B cell (primary cell): ENCODE measurements around the gene RORC. TPM values are rescaled to one million over a fixed set of nuclear protein-coding genes. Genes with fewer than 3 reads are reported as not detected.

ENCODE experiments used
- ATAC-seq: fragments of 200-7000 bp; cut with Tn5 transposase; one replicate; pipeline ENCODE4 v1.10.0; 2021; ENCODE audit warnings: low read depth, mild to moderate bottlenecking, moderate number of reproducible peaks, moderate library complexity
- CTCF ChIA-PET: fragments of 350-600 bp; sonication (Branson Sonifier 250); formaldehyde crosslinking; loops from one replicate; lab custom pipeline; 2021; ENCODE audit warnings: antibody characterized with exemption, inconsistent platforms; lab: Charles Lee
- POLR2A ChIA-PET: fragments of 350-600 bp; sonication (Branson Sonifier 250); formaldehyde crosslinking; loops from one replicate; lab custom pipeline; 2021; ENCODE audit warnings: antibody characterized with exemption; lab: Charles Lee
- DNase-seq: peaks from one replicate; pipeline ENCODE4 v3.0.0; 2013
- H2AFZ ChIP-seq: 2 replicates; pipeline ENCODE4 v1.6.1; 2012; ENCODE audit warnings: mild to moderate bottlenecking, low read depth, low read length; ENCODE audit not compliant: insufficient read depth, poor library complexity, severe bottlenecking
- H3K27ac ChIP-seq, 2 donors: 1 replicate in 1 of 2; 2 replicates in 1 of 2; pipeline ENCODE4 v1.5.1; 2012 to 2013; ENCODE audit warnings: low read length in 2 of 2, mild to moderate bottlenecking in 2 of 2, moderate library complexity in 1 of 2
- H3K27me3 ChIP-seq, 4 experiments: fragments of 200-600 bp in 1 of 4; sonication (generic) in 1 of 4; replicated peaks in 1 of 4; 1 replicate in 2 of 4; 2 replicates in 2 of 4; pipeline versions ENCODE4 v1.6.1 to v1.7.0; 2013 to 2016; ENCODE audit warnings: low read length in 3 of 4, mild to moderate bottlenecking in 2 of 4, mixed read lengths in 1 of 4, moderate library complexity in 1 of 4; ENCODE audit not compliant: insufficient read depth in 4 of 4, control insufficient read depth in 3 of 4; ENCODE audit errors: control extremely low read depth in 1 of 4
- H3K36me3 ChIP-seq, 2 experiments: replicated peaks in 1 of 2; 1 replicate in 1 of 2; 2 replicates in 1 of 2; pipeline versions ENCODE4 v1.6.1 to v1.7.1; 2013; ENCODE audit warnings: low read length in 1 of 2; ENCODE audit not compliant: insufficient read depth in 2 of 2, control insufficient read depth in 1 of 2; ENCODE audit errors: control extremely low read depth in 1 of 2, extremely low read depth in 1 of 2
- H3K4me1 ChIP-seq, 2 donors: fragments of 200-600 bp in 1 of 2; sonication (generic) in 1 of 2; 1 replicate in 1 of 2; 2 replicates in 1 of 2; pipeline versions ENCODE4 v1.5.1 to v1.6.1; 2013 to 2017; ENCODE audit warnings: low read length in 2 of 2; ENCODE audit not compliant: control insufficient read depth in 2 of 2, insufficient read depth in 2 of 2
- H3K4me2 ChIP-seq: replicated peaks from 2 replicates; pipeline ENCODE3; 2012; ENCODE audit warnings: mild to moderate bottlenecking, low read depth, low read length; ENCODE audit not compliant: poor library complexity, severe bottlenecking
- H3K4me3 ChIP-seq, 5 experiments: fragments of 200-600 bp in 1 of 5; sonication (generic) in 1 of 5; 1 replicate in 3 of 5; 2 replicates in 2 of 5; pipeline versions ENCODE4 v1.5.1 to v1.7.0; 2011 to 2016; ENCODE audit warnings: low read length in 4 of 5, mild to moderate bottlenecking in 4 of 5, low read depth in 2 of 5, control low read depth in 1 of 5, moderate library complexity in 1 of 5; ENCODE audit not compliant: insufficient read depth in 1 of 5; ENCODE audit errors: control extremely low read depth in 1 of 5, extremely low read depth in 1 of 5
- H3K79me2 ChIP-seq: fragments of 200-600 bp; sonication (generic); one replicate; pipeline ENCODE4 v1.6.0; 2016; ENCODE audit warnings: low read length; ENCODE audit not compliant: control insufficient read depth, insufficient read depth
- H3K9ac ChIP-seq: fragments of 200-600 bp; sonication (generic); 2 replicates; pipeline ENCODE4 v1.6.1; 2017; ENCODE audit warnings: mild to moderate bottlenecking, low read length, moderate library complexity
- H3K9me3 ChIP-seq, 3 donors: one replicate each; pipeline versions ENCODE4 v1.6.1 to v1.7.1; 2013; ENCODE audit warnings: low read length in 2 of 3; ENCODE audit not compliant: control insufficient read depth in 2 of 3, insufficient read depth in 1 of 3; ENCODE audit errors: control extremely low read depth in 1 of 3
- H4K20me1 ChIP-seq: 2 replicates; pipeline ENCODE4 v1.6.0; 2012; ENCODE audit warnings: mild to moderate bottlenecking, low read length; ENCODE audit not compliant: insufficient read depth, control insufficient read depth, poor library complexity, severe bottlenecking
- H3K27ac Mint-ChIP-seq: one replicate; pipeline ENCODE4 v1.8.0; 2021; ENCODE audit warnings: mixed read lengths
- H3K27me3 Mint-ChIP-seq: one replicate; pipeline ENCODE4 v1.8.0; 2021; ENCODE audit warnings: mixed read lengths
- H3K4me1 Mint-ChIP-seq: one replicate; pipeline ENCODE4 v1.8.0; 2021; ENCODE audit warnings: mixed read lengths
- H3K4me3 Mint-ChIP-seq: one replicate; pipeline ENCODE4 v1.8.0; 2021; ENCODE audit warnings: mixed read lengths
- H3K9me3 Mint-ChIP-seq: one replicate; pipeline ENCODE4 v1.8.0; 2022; ENCODE audit warnings: mixed read lengths; ENCODE audit not compliant: insufficient read depth
- EZH2 ChIP-seq: IDR thresholded peaks from 2 replicates; pipeline ENCODE4 v1.6.1; 2012; ENCODE audit warnings: borderline replicate concordance, low read depth, mild to moderate bottlenecking, moderate library complexity, low read length; ENCODE audit not compliant: insufficient read depth, poor library complexity, severe bottlenecking
- WGBS: methylation state at CpG from one replicate; pipeline ENCODE4 v1.1.5; 2013; ENCODE audit warnings: missing lambda C conversion rate; ENCODE audit not compliant: insufficient coverage; 5-methylcytosine and 5-hydroxymethylcytosine counted together
- intact Hi-C: fragments of 100-400 bp; cut with micrococcal nuclease; formaldehyde crosslinking; loops from one replicate; pipeline ENCODE4 v1.10.0; 2022
- polyA plus RNA-seq: library from polyadenylated mRNA; depleted of rRNA; stranded (reverse); fragments of >200 nt; gene quantifications from 2 replicates; pipeline ENCODE4 v1.2.3, GENCODE V29; 2012
- total RNA-seq, 2 donors: library from RNA; stranded (reverse); fragments of 120-200 nt in 1 of 2; gene quantifications; 1 replicate in 1 of 2; 2 replicates in 1 of 2; pipeline versions ENCODE4 v1.2.3 to v1.2.4, GENCODE V29; 2013 to 2022
- TF ChIP-seq, protein P1 (sequence below): fragments of 200-600 bp; IDR thresholded peaks from one replicate; pipeline ENCODE4 v1.8.0; 2022; ENCODE audit warnings: antibody characterized with exemption, mild to moderate bottlenecking

The RORC gene
- total and polyA plus RNA-seq, 2 donors (not counting 1 experiment from before 2014, with no cell fraction given) = 0.15 TPM; not detected in 1

DNA sequence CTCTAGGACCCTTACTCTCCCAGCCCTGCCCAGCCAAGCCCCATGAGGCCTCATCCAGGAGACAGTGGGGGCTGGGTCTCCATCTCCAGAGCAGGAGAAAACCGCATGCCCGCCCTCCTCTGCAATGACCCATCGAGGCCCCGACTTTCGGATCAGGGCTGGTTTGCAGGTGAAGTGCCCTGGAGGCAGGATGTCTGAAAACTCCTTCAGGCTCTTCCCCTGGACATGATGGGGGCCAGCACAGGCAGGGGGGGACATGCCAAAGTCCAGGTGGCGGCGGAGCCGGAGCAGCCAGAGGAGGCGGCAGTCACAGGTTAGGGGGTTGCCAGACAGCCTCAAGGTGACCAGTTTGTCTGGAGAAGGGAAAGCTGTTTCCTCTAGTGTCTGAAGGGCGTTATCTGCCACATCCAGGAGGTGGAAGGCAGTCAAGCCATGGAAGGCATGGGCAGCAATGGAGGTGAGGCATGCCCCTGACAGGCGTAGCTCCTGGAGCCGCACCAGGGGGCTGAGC, 30.2 kb downstream of the RORC start:
- Histone ChIP-seq H3K27ac (no peak overlapping the region), H4K20me1 (no peaks in the 10 kb centered on the region), H3K4me2 (no peak overlapping the region), H3K4me3 (no peak overlapping the region), H3K36me3 (no peaks in the 10 kb centered on the region), H3K9me3 (peaks cover 0 to 3% (median 0%) of the 10 kb centered on the region in 3 donors), H3K27me3 (peaks cover 0 to 22% (median 2%) of the 10 kb centered on the region in 4 experiments), H3K4me1 (peaks cover 6 to 13% of the 10 kb centered on the region in 2 donors), H2AFZ (no peak overlapping the region), H3K9ac (no peak overlapping the region), H3K79me2 (no peaks in the 10 kb centered on the region)
- peaks cover 5% of the 10 kb centered on the region for H3K4me1 Mint-ChIP-seq
- H3K9me3 Mint-ChIP-seq = no peaks in the 10 kb centered on the region
- 93% methylated on average over 12 of the region's 12 CpGs for WGBS
- H3K27ac Mint-ChIP-seq = no peak overlapping the region
- H3K27me3 Mint-ChIP-seq = peaks cover 18% of the 10 kb centered on the region
- DNase-seq (no peak), ATAC-seq (no peak)
- intact Hi-C loops = no loop called here
- ChIA-PET POLR2A (interaction anchor here (0.6 kb wide), 1 partner anchor 877 kb away, joined by 4 read pairs; no protein-coding TSS in a partner anchor), CTCF (no interaction called here)
- H3K4me3 Mint-ChIP-seq = no peak overlapping the region
- TF ChIP-seq EZH2 = no peak
- TF ChIP-seq, protein P1, sequence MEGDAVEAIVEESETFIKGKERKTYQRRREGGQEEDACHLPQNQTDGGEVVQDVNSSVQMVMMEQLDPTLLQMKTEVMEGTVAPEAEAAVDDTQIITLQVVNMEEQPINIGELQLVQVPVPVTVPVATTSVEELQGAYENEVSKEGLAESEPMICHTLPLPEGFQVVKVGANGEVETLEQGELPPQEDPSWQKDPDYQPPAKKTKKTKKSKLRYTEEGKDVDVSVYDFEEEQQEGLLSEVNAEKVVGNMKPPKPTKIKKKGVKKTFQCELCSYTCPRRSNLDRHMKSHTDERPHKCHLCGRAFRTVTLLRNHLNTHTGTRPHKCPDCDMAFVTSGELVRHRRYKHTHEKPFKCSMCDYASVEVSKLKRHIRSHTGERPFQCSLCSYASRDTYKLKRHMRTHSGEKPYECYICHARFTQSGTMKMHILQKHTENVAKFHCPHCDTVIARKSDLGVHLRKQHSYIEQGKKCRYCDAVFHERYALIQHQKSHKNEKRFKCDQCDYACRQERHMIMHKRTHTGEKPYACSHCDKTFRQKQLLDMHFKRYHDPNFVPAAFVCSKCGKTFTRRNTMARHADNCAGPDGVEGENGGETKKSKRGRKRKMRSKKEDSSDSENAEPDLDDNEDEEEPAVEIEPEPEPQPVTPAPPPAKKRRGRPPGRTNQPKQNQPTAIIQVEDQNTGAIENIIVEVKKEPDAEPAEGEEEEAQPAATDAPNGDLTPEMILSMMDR = no peak

DNA sequence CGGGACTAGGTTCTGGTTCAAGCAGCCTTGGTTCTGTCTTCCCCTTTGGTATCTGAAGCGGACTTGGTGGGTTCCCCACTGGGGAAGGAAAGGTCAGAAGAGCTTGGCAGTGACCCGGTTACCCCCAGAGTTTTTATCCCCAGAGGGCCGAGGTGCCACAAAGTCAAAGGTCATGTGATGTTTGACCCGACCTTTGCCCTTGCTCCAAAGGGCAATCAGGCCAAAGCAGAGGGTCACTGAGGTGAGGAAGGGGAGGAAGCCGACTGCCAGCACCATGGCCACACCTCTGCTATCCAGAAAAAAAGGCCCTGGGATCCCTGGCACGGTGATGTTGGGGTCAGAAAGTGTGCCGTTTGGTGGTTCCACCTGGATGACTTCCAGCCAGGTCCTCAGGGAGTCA, 30.8 kb downstream of the RORC start:
- 74% methylated on average over 7 of the region's 8 CpGs for WGBS
- H3K27me3 ChIP-seq = peaks cover 0 to 22% (median 2%) of the 10 kb centered on the region in 4 experiments
- Mint-ChIP-seq H3K4me3 (no peak overlapping the region), H3K27ac (no peak overlapping the region), H3K27me3 (peaks cover 18% of the 10 kb centered on the region), H3K4me1 (peaks cover 5% of the 10 kb centered on the region), H3K9me3 (no peaks in the 10 kb centered on the region)
- ChIA-PET CTCF (no interaction called here), POLR2A (no interaction called here)
- no peak overlapping the region for H3K27ac ChIP-seq
- peaks cover 6 to 13% of the 10 kb centered on the region in 2 donors for H3K4me1 ChIP-seq
- intact Hi-C loops = no loop called here
- no peak overlapping the region for H3K9ac ChIP-seq
- no peak for DNase-seq
- H3K4me2 ChIP-seq = no peak overlapping the region
- H3K4me3 ChIP-seq = no peak overlapping the region
- H3K9me3 ChIP-seq = peaks cover 0 to 3% (median 0%) of the 10 kb centered on the region in 3 donors
- no peaks in the 10 kb centered on the region for H3K36me3 ChIP-seq
- H4K20me1 ChIP-seq = no peaks in the 10 kb centered on the region
- no peak for ATAC-seq
- H2AFZ ChIP-seq = no peak overlapping the region
- no peak for TF ChIP-seq EZH2
- TF ChIP-seq, protein P1 = no peak
- H3K79me2 ChIP-seq = no peaks in the 10 kb centered on the region
